Ureter (tissue), 1 donor: ENCODE results near the gene VPS37D. TPM values are rescaled to one million over a fixed set of nuclear protein-coding genes. Genes with fewer than 3 reads are reported as not detected.
"Not testable (repeated sequence)": the region's sequence is repeated elsewhere in the genome, so short reads cannot be mapped to it uniquely, and the experiment has no call there.

ENCODE experiments used
- DNase-seq: peaks from one replicate; pipeline ENCODE4 v3.0.0-alpha.2; 2020; ENCODE audit warnings: low spot score
- total RNA-seq: library from RNA; stranded (reverse); gene quantifications from one replicate; pipeline ENCODE4 v1.2.4, GENCODE V29; 2023
- donor health status: DM: yes; HTN: yes; CAD: no.

Gene VPS37D
- total RNA-seq, 1 donor from 2014 or later: 0.86 TPM

DNA sequence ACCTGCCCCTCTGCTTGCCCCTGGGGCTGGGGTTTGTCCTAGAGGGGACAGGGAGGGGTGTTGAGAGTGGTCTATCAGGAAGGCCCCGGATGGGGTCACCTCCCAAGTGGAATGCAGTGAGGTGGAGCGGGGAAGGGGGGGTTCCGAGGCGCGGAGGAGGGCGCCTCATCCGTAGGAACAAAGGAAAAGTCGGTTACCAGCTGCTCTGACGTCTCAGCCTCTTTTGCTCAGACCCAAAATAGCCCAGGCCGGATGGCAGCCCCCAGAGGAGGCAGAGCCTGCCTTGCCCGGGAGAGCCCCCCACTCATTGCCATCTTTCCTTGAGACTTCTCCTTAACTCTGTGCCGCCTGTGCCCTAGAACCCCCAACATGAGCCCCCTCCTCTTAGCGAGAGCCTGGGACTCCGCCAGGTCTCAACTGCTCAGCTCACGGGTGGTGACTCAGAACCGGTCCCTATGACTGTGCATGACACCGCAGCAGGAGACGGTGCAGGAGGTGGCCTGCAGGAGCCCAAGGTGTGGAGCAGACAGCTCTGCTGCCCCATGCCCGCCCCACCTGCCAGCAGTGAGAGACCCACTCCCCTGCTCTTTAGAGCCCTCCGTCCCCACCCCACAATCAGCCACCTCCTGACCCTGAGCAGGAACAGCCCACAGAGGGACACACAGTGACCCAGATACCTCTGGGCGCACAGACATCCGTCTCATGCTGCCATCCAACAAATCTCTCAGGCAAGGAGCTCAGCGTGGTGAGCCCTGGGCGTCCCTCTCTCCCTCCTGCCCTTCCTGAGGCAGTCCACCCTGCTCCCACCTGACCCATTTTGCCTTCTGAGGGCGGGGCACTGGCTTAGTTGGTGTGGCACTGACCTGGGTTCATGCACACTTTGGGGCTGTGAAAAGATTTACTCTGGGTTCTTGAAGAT, 38.8 kb downstream of the VPS37D start:
- no peak for DNase-seq

DNA sequence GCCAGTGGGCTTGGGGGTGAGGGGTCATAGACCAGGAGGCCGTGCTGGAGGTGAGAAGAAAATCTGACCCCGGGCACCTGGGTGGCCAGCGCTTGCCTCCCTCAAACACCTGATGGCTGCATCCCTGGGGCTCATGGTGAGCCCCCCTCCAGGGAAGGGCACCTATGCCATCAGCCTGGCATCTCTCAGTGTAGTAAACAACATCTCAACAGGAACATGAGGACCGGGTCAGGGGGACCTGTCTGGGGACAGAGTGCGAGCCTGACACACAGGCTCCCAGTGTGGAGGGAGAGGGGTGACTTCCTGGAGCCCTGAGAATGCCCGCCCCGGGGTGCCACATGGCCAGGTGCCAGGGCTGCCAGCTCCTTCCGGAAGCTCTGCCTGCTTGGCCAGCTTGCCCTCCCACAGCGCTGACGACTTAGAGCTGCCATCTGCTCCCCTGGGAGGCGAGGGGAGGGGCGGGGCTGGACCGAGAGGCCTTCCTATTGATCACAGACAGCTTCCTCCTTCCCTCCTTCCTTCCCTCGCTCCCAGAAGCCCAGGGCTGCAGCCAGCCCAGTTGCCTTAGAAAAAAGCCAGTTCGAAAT, 39.5 kb downstream of the VPS37D start:
- peak; percentile 92 for DNase-seq

- no peak for DNase-seq
Measured at GRCh38 chr7:73708961-73709549, 41.4 kb downstream of the VPS37D start.

- DNase-seq: no peak
Measured at GRCh38 chr7:73712773-73713172, 45.1 kb downstream of the VPS37D start.

DNA sequence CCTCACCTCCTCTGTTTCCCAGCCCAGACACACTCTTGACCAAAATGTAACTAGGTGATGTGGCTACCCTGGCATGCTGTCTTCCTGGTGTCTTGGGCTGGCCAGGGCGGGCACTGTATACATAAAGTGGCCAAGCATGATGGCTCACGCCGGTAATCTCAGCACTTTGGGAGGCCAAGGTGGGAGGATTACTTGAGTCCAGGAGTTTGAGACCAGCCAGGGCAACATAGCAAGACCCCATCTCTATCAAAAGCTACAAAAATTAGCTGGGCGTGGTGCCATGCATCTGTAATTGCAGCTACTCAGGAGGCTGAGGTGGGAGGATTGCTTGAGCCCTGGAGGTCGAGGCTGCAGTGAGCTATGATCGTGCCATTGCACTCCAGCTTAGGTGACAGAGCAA, 45.7 kb downstream of the VPS37D start:
- not testable (repeated sequence) for DNase-seq

GRCh38 chr7:73715648-73716317, 48.2 kb downstream of the VPS37D start:
- no peak for DNase-seq

DNA sequence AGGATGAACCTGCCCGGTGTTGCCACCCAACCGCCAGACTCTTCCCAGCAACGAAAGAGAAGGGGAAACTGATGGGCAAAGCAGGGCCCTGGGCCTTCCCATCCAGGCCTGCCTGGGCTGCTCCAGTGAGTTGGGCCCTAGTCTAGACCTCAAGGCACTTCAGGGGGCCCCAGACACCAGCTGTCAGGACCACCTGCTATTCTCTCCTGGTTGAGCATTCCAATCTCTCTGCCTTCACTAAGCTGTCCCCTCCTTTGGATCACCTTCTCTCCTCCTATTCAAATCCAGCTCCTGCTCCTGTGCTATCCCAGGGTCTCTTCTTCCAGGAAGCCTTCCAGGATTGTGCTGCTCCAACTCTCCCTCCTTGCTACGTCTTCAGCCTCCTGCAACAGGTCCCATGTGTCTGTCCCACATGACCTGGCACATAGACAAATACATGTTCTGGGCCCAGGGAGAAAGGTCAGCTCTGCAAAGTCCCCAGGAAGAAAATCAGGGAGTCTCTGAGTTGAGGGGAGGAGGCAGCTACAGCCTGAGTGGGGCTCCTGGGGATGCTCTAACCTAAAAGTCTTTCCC, 48.8 kb downstream of the VPS37D start:
- DNase-seq: no peak

DNA sequence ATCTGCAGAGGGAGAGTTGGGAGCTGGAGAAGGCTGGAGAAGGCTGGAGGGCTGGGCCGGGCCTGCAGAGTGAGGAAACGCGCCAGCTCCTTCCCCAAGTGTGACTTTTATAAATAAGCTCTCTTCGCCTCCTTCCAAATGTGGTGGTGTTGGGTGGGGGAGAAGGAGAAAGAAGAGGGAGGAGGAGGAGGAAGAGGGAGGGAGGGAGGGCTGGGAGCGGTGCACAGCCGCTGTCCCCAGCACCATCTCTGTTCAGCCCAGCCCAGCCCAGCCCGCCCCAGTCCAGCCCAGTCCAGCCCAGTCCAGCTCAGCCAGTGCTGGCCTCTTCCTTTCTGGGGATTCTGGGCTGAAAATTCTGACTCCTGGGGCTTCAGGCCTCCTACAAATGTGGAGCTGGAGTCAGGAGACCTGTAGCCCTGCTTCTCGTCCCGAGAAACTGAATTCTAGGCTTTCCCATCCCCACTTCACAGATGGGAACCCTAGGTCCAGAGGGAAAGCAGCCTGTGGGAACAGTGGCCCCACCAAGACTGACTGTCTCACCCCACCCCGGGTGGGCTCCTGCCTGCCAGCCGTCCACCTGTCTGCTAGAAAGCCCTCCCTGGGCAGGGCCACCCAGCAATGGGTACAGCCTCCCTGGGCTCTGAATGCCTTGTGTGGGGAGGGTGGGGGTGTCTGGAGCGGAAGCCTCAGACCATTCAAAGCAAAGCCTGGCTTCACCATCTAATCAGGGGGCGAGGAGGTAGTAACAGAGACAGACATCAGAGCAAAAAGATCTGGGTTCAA, 49.6 kb downstream of the VPS37D start:
- no peak for DNase-seq

DNA sequence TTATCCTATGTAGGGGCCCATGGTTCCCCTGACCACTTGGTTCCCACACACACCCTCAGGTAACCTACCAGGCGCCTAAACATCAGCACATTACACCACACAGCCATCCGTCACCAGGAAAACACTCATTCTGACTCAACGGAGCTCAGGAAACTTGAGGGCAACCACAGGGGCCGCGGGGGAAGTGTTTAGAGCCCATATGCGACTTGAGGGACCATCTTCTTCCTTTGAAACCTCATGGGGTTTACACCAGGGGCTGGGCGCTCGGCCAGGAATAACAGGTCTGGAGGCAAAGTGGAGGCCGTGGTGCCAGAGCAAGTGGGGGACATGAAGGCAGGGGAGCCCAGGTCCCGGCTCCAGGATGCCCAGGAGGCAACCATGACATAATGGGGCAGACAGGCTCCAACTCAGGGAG, 50.4 kb downstream of the VPS37D start:
- DNase-seq: no peak

DNA sequence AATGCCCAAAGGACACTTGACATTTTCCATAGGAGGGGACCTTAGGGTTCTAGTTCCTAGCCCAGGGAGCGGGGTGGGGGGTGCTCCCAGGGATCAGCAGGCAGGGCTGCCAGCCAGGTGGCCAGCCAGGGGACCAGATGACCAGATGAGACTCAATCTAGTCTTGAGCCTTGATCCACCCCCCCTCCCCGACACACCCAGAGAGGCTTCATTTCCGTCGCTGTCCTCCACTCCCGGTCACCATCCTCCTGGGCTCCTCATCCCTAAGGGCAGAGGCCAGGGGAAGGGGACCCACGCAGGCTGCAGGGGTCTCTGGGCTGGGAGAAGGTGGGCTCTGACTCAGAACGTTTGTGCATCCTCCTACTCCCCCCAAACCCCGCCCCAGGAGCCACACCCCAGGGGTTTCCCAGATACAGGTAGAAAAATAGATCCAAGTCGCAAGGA, 50.8 kb downstream of the VPS37D start:
- no peak for DNase-seq

DNA sequence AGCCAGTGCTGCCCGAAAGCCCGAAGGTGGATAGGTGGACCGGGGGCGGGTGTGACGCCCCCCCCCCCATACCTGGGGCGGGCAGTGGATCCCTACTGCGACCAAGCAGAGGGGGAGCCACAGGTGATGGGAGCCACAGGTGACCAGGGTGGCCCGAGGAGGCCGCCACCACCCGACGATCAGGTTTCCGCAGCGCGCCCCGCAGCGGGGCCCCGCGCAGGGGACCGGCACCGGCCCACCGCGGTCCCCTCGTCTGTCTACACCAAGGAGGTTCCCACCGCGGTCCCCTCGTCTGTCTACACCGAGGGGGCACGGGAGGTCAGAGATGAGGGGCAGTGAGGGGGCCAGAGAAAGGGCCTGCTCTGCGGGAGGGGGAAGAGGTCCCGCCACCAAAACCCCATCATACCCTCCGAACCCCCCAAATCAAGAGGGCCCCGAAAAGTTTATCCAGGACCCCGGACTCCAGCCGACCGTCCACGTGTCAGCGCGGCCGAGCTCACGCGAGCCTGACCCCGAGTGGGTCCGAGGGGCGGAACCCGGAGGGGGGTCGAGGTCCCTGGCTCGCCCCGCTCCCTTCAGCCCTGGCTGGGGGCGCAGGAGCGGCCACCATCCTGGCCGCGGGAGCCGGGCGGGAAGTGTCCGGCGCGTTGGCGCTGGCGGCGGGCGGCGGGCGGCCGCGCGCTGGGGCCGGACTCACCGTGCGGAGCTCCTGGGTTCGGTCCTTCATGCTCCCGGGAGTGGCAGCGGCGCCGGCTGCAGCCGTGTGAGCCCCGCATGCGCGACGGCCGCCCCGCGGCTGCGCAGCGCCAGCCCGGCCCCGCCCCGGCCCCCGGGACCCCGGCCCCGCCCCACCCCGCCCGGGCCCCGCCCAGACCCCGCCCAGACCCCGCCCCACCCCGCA, 51.5 kb downstream of the VPS37D start, which contains the start of gene STX1A:
Gene STX1A, minus strand, starts transcription at position 765 of the 901 bp plus-strand sequence. Its CDS starts 38 bp downstream, at position 727.
- DNase-seq: no peak

DNA sequence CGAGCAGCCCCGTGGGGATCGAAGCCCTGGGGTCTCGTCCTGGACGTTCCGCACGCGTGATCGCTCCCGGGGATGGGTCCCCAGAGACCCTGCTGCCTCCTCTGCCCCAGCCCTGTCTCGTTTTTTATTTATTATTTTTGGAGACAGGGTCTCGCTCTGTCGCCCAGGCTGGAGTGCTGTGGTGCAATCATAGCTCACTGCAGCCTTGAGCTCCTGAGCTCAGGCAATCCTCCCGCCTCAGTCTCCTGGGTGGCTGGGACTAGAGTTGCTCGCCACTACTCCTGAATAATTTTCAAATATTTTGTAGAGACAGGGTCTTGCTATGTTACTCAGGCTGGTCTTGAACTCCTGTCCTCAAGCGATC, 52.2 kb downstream of the VPS37D start:
- no peak for DNase-seq

DNA sequence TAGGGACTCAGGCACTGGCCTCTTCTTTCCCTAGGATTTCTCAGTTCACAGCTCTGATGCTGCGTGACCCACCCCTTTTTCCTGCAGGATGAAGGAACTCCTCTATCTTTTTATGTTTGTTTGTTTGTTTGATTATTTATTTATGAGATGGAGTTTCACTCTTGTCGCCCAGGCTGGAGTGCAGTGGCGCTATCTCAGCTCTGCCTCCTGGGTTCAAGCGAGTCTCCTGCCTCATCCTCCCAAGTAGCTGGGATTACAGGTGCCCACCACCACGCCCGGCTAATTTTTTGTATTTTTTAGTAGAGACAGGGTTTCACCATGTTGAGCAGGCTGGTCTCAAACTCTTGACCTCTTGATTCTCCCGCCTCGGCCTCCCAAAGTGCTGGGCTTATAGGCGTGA, 52.8 kb downstream of the VPS37D start:
- DNase-seq: not testable (repeated sequence)

DNA sequence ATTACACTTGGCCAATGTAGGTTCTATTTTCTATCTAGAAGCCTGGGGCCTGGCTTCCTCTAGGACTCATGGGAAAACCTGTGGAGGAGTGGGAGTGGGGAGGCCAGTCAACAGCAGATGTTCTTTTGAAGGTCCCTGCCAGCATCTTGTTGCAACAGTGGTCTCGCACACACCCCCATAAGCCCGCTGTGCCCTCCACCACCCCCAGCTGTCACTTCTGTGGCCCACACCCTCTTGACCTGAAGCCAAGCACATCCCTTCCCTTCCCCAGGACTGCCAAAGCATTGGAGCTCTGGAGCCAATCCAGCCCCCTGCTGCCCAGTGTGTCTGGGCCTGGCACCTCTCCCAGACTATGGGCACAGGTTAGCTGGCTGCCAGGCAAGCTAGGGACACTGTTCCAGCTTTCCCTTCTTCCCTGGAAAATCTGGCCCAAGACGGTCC, 53.8 kb downstream of the VPS37D start:
- no peak for DNase-seq

Other genes starting within 250 kb of the VPS37D start
- gene FZD9, start 234.1 kb upstream of the VPS37D start, total RNA-seq: 0.21 TPM
- 65.0 TPM for gene BAZ1B, start 145.5 kb upstream of the VPS37D start, total RNA-seq
- gene BCL7B, start 110.1 kb upstream of the VPS37D start, total RNA-seq: 49.6 TPM
- gene TBL2, start 89.3 kb upstream of the VPS37D start, total RNA-seq: 33.0 TPM
- gene MLXIPL, start 43.3 kb upstream of the VPS37D start, total RNA-seq: 4.6 TPM
- gene DNAJC30, start 15.6 kb downstream of the VPS37D start, total RNA-seq: 16.5 TPM
- 69.6 TPM for gene BUD23, start 15.8 kb downstream of the VPS37D start, total RNA-seq
- gene STX1A, start 51.8 kb downstream of the VPS37D start, total RNA-seq: 8.4 TPM
- gene ABHD11, start 71.0 kb downstream of the VPS37D start, total RNA-seq: 47.7 TPM
- 6.8 TPM for gene CLDN3, start 102.4 kb downstream of the VPS37D start, total RNA-seq
- 244 TPM for gene CLDN4, start 163.2 kb downstream of the VPS37D start, total RNA-seq
- gene METTL27, start 174.7 kb downstream of the VPS37D start, total RNA-seq: 14.4 TPM
- not detected for gene TMEM270, start 193.3 kb downstream of the VPS37D start, total RNA-seq